Lower leg skin (tissue), 4 donors: ENCODE measurements around the gene TSPAN11. TPM values are rescaled to one million over a fixed set of nuclear protein-coding genes. Genes with fewer than 3 reads are reported as not detected.

Source experiments
- DNase-seq, 2 donors: peaks; one replicate each; pipeline ENCODE4 v3.0.0-alpha.2; 2019; ENCODE audit warnings: low spot score in 2 of 2
- H3K4me3 ChIP-seq: fragments of 200-600 bp; sonication (generic); 2 replicates; pipeline ENCODE4 v1.5.1; 2017; ENCODE audit warnings: mild to moderate bottlenecking, low read depth; ENCODE audit not compliant: poor library complexity, severe bottlenecking
- CTCF ChIP-seq, 3 donors: fragments of 450-650 bp; IDR thresholded peaks; one replicate each; pipeline ENCODE4 v1.5.1; 2016; ENCODE audit warnings: antibody characterized with exemption in 3 of 3, mild to moderate bottlenecking in 3 of 3, moderate library complexity in 2 of 3
- POLR2A ChIP-seq, 2 donors: fragments of 450-650 bp; IDR thresholded peaks; one replicate each; pipeline ENCODE4 v1.6.1; 2016 to 2017; ENCODE audit warnings: antibody characterized with exemption in 2 of 2, mild to moderate bottlenecking in 1 of 2, moderate library complexity in 1 of 2
- WGBS, 2 donors: methylation state at CpG; one replicate each; pipeline ENCODE4 v1.1.5; 2018; 5-methylcytosine and 5-hydroxymethylcytosine counted together
- intact Hi-C: fragments of 100-400 bp; cut with DNase I; formaldehyde crosslinking; loops from one replicate; pipeline ENCODE4 v1.15.0; 2023; ENCODE audit warnings: low total_unique reads
- total RNA-seq, 4 donors: library from RNA; depleted of rRNA; stranded (reverse); fragments of >200 nt; gene quantifications; one replicate each; pipeline ENCODE4 v1.1.0, GENCODE V29; 2016

TSPAN11 gene
- total RNA-seq, 4 donors from 2014 or later, result 1.3 to 5.4 (median 2.2) TPM

- intact Hi-C loops, result no loop called here
- no peak for DNase-seq
- H3K4me3 ChIP-seq, result no peak overlapping the region
- WGBS, 2 donors, result 91 to 95% methylated on average over 2 of the region's 2 CpGs
- no peak for TF ChIP-seq CTCF (IDR thresholded peaks at IDR 0.05)
- no peak for TF ChIP-seq POLR2A (IDR thresholded peaks at IDR 0.05)
Measured at GRCh38 chr12:31037931-31038330, 111.4 kb downstream of the TSPAN11 start.

- WGBS, 2 donors, result 72 to 88% methylated on average over 8 of the region's 8 CpGs
- intact Hi-C loops, result no loop called here
- TF ChIP-seq POLR2A (IDR thresholded peaks at IDR 0.05) (no peak), CTCF (IDR thresholded peaks at IDR 0.05) (no peak)
Measured at GRCh38 chr12:31041033-31041564, 114.6 kb downstream of the TSPAN11 start.

More at GRCh38 chr12:31041033-31041564, 114.6 kb downstream of the TSPAN11 start:
- no peak overlapping the region for H3K4me3 ChIP-seq
- DNase-seq, result peak in 1 of 2 donors; percentile 26

Other genes with a start within 250 kb of the TSPAN11 start
- 10 to 100 TPM; 17.0 to 29.2 (median 21.3) TPM for gene IPO8, start 230.9 kb upstream of the TSPAN11 start, total RNA-seq
- gene CAPRIN2, start 171.8 kb upstream of the TSPAN11 start, total RNA-seq, result 10 to 100 TPM; 12.1 to 29.0 (median 16.2) TPM
- 10 to 100 TPM; 23.5 to 26.8 (median 25.7) TPM for gene DDX11, start 147.1 kb downstream of the TSPAN11 start, total RNA-seq